Stromal cell of bone marrow (primary cell): ENCODE data around the gene CDYL.
"Not testable (repeated sequence)": the region's sequence is repeated elsewhere in the genome, so short reads cannot be mapped to it uniquely, and the experiment has no call there.

Source experiments
- DNase-seq: peaks from one replicate; pipeline ENCODE4 v3.0.0-alpha.2; 2012; ENCODE audit warnings: low read depth

CDYL gene

DNA sequence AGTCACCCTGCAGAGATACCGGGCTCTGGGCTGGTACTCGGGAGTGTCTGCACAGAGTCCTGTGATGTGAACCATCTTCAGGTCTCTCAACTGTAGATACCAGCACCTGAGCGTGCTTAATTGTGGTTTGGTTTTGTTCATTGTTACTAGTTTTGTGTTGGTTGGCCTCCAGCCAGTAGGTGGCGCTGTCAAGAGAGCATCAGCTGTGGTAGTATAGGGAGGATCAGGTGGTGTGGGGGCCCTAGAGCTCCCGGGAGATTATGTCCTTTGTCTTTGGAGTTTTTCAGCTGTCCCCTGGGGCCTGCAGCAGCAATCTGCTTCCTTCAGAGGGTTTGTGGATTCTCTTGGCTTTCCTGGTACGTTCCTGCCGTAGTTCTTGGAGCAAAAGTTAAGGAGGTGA, 67.9 kb downstream of the CDYL start:
- DNase-seq: no peak

- no peak for DNase-seq
These were observed 70.2 kb downstream of the CDYL start for GRCh38 chr6:4846387-4846786.

GRCh38 chr6:4848382-4849068, 72.3 kb downstream of the CDYL start:
- no peak for DNase-seq

DNA sequence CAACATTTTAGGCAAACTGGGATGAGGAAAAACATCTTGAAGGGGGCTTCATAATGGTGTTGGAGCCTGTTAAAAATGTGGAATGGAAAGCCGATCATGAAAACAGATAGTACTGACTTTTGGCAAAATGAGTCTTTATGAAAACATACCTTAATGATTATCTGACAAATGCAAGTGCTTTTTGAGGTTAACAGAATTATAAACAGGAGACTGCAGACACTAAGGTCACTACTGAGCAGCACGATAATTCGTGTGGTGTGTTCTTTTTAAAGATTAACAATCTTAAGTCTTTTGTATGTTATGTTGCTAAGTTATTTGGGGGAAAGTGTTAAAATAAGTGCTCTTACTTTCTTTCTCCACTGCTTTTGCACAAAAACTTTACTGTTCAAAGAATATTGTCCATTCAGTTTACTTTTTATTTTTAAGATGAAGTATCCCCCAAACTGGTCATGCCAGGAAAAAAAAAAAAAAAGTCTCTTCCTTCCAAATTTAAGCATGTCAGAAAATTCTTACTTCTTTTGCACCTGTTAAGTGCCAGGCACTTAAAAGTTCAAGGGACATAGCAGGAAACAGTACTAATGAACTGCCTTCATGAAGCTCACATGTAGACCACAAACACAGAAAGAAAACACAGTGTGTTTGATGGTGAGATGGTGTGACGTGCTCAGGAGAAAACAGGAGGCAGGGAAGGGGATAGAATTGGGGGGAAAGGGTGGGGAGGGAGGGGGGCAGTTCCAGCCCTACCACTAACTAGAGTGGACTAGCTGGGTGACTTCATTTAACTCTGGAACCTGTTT, 73.2 kb downstream of the CDYL start:
- no peak for DNase-seq

DNA sequence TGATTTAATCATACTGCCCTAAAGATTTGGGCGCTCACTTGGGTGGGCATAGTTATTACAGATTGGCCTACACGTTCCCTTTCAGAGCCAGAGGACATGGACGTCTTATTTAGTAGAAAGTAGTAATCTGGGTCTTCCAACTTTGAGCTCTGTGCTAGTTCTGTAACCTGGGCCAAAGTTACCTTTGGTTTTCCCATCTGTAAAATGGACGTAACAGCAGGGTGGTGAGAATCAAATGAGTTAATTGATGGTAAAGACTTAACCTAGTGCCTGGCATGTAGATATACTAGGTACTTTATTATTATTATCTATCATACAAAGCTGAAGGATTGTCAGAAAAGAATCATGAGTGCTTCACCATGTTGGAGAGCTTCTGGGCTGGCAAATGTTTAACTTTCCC, 74.8 kb downstream of the CDYL start:
- DNase-seq: no peak

GRCh38 chr6:4852186-4852585, 76.0 kb downstream of the CDYL start:
- not testable (repeated sequence) for DNase-seq

DNA sequence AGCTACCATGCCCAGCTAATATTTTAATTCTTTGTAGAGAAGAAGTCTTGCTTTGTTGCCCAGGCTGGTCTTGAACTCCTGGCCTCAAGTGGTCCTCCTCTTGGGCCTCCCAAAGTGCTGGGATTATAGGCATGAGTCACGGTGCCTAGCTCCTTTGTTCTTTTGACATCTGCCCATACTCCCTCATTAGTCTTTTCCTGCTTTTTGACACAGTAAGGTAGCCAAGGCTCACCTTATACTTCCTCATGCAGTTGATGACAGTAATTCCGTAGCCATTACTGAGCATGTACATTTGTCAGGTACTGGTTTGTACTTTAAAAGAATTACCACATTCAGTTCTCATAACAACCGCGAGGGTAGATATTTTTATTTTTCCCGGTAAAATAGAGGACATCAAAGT, 76.7 kb downstream of the CDYL start:
- DNase-seq: no peak

- DNase-seq: no peak
These were observed 77.1 kb downstream of the CDYL start for GRCh38 chr6:4853349-4853748.

DNA sequence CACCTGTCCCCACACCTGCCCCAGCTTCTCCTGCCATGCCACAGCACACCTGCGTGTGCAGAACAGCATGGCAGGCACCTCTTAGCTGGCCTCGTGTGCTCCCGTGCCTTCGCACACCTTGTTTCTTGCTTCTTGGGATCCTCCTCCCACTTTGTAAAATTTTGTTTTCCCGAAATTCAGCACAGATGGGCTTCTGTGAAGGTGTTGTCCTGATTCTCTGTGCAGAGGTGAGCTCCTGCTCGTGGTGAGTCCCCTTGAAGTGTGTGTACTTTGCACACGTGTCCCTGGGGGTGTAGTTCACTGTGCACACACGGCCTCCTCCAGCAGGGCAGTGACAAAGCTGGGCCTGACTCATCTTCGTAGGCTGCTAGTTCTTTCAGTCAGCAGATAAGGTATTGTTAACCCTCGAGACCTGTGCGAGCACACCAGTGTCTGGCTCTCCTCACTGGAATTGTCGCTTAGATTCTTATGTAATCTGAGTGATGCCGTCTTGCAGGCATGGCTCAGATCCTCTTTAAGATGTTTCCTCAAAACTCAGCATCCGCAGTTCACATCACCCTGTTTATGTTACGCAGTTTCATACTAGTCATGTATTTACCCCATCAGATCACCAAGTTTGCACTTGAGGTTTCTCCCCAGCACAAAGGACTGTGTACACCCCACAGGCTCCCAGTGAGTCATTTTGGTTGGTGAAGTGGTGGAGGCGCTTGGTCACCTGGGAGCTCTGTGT, 77.7 kb downstream of the CDYL start:
- no peak for DNase-seq

DNA sequence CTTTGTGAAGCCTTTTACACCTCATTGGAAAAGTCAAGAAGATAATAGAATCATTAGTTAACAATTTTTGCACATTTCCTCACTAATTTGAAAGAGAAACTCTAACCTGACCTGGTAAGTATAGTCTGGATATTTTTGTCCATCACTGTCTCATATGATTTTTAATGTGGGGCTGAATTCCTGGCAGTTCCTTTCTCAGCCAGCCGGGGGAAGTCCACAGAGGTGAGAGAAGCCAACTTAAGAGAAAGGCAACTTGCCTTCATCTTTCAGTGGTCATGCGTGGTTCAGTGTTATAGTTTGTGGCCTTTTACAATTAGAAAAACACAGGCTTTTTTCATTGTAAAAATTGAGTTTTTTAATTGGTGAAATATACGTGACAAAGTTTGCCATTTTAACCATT, 80.6 kb downstream of the CDYL start:
- DNase-seq: no peak

GRCh38 chr6:4858194-4859015, 82.2 kb downstream of the CDYL start:
- DNase-seq: no peak

DNA sequence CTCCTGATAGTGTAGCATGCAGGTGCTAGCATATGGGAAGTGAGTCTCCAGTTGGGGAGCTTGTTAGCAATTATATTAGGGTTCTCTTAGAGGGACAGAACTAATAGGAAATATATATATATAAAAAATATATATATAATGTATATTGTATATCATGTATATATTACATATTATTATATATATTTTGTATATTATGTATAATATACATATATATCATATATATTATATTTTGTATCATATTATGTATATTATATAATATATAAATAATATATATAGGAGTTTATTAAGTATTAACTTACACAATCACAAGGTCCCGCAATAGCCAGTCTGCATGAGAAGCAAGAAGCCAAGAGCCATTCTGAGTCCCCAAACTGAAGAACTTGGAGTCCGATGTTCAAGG, 84.2 kb downstream of the CDYL start:
- no peak for DNase-seq

DNA sequence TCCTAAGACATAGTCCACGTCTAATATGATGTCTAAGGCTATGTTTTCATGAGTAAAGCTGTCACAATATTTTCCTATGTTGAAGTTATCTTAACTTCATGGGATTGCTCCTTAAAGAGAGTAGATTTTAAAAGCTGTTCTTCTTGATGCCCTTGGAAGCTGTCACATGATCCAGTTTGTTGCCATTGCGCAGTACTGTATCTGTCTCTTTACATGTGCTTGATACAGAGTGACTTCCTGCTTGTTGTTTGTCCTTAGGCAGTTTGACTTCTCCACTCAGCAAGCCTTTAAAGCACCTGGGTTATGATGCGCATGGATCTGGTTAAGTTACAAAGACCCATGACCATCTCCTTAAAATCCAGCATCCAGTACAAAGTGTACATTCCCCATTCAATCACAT, 85.4 kb downstream of the CDYL start:
- no peak for DNase-seq

- no peak for DNase-seq
These were observed 88.3 kb downstream of the CDYL start for GRCh38 chr6:4864519-4864918.

GRCh38 chr6:4865006-4865405, 88.8 kb downstream of the CDYL start:
- not testable (repeated sequence) for DNase-seq

DNA sequence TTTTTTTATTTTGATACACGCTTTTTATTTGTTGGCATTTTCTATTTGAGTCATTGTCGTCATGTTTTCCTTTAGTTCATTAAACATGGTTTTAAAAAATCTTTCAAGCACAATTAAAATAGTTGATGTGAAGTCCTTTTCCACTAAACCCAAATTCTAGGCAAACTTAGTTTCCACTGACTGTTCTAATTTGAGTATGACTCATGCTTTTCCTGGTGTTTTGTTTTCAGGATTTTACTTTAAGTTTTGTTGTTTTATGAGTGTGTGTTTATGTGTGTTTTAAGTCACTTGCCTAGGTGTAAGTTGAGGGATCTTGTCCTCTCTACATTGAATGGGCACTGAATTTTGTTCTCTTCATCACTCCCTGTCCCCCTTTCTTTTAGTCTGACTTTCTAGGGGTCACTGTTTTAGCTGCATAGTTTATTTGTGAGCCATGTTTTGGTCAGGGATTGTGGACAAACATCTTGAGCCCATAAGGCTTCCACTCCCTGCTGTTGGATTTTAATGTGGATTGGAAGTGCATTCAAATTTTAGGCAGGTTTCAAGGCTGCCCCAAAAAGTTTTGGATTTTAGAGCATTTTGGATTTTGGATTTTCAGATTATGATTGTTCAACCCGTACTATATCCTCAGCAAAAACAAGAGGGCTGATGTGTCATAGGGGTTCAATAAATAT, 94.8 kb downstream of the CDYL start:
- DNase-seq: no peak

DNA sequence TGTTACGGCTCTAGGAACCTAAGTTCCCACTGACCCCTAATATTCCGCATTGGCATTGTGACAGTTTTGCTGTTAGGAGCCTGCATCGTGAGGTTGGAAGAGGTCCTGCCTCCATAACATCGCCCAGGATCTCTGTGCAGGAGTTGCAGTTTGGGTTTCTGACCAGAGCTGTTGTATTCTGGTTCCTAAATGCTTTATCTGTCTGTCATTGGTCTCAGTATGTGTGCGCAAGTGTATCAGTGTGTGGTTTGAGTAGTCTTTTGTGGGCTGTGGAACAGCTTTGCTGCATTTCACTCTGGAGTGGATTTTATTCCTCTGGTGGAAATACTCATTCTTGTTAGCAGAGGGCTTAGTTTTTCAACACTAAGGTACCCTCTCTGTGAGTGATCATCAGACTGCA, 95.6 kb downstream of the CDYL start:
- no peak for DNase-seq

DNA sequence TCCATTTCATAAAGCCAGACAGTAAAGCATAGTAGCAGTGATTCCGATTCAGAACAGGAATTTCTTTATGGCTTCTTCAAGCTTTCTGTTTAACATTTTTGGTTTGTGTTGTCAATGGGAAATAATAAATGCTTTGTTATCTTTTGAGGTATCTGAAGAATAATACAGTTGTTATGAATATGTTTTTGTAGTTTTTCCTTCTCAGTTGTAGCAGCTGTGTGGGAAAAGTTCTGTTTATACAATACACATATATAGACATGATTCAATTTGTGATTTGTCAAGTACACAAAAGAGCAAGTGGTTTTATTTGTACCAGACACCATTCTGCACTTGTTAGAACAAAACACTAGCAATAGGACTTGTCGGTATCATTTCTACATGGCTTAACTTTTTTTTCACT, 96.6 kb downstream of the CDYL start:
- no peak for DNase-seq

GRCh38 chr6:4873928-4874327, 97.7 kb downstream of the CDYL start:
- no peak for DNase-seq

GRCh38 chr6:4879741-4880275, 103.6 kb downstream of the CDYL start:
- DNase-seq: no peak

GRCh38 chr6:4880363-4880762, 104.2 kb downstream of the CDYL start:
- no peak for DNase-seq
